Right lobe of liver (tissue), 6 donors: ENCODE data around the gene DNAH14. TPM values are rescaled to one million over a fixed set of nuclear protein-coding genes. Genes with fewer than 3 reads are reported as not detected.

ENCODE experiments used
- ATAC-seq, 4 donors: fragments of 200-7000 bp; cut with Tn5 transposase; one replicate each; pipeline ENCODE4 v1.9.1; 2020; ENCODE audit warnings: mild to moderate bottlenecking in 4 of 4, moderate library complexity in 4 of 4
- DNase-seq, 3 donors: peaks; one replicate each; pipeline ENCODE4 v3.0.0-alpha.2; 2020
- H3K27ac ChIP-seq, 3 donors: fragments of 200-600 bp; one replicate each; pipeline ENCODE4 v1.8.0; 2022
- H3K27me3 ChIP-seq, 2 donors: fragments of 200-600 bp; one replicate each; pipeline ENCODE4 v1.8.0; 2022
- H3K36me3 ChIP-seq, 4 donors: fragments of 200-600 bp; sonication (generic) in 1 of 4; one replicate each; pipeline versions ENCODE4 v1.5.1 to v1.8.0; 2017 to 2022; ENCODE audit warnings: control low read depth in 1 of 4
- H3K4me1 ChIP-seq, 4 donors: fragments of 200-600 bp; sonication (generic) in 1 of 4; one replicate each; pipeline versions ENCODE4 v1.5.1 to v1.8.0; 2017 to 2022; ENCODE audit warnings: control low read depth in 1 of 4
- H3K4me3 ChIP-seq, 3 donors: fragments of 200-600 bp; one replicate each; pipeline ENCODE4 v1.8.0; 2022
- H3K9me3 ChIP-seq, 4 donors: fragments of 200-600 bp; sonication (generic) in 1 of 4; one replicate each; pipeline versions ENCODE4 v1.5.1 to v1.8.0; 2017 to 2022; ENCODE audit warnings: control low read depth in 1 of 4
- CTCF ChIP-seq, 4 donors: fragments of 200-600 bp in 3 of 4; fragments of 450-650 bp in 1 of 4; IDR thresholded peaks; one replicate each; pipeline versions ENCODE4 v1.5.1 to v1.8.0; 2016 to 2022; ENCODE audit warnings: antibody characterized with exemption in 4 of 4, mild to moderate bottlenecking in 2 of 4
- POLR2A ChIP-seq: fragments of 450-650 bp; IDR thresholded peaks from one replicate; pipeline ENCODE4 v1.6.1; 2017; ENCODE audit warnings: antibody characterized with exemption, mild to moderate bottlenecking
- WGBS: methylation state at CpG from one replicate; pipeline ENCODE4 v1.1.6; 2018; ENCODE audit warnings: low coverage, low lambda C conversion rate; ENCODE audit not compliant: insufficient coverage; ENCODE audit errors: missing lambda C conversion rate; 5-methylcytosine and 5-hydroxymethylcytosine counted together
- intact Hi-C, 2 donors: fragments of 100-400 bp; cut with DNase I; formaldehyde crosslinking; loops; one replicate each; pipeline versions ENCODE4 v1.11.2 to v1.14.1; 2022
- total RNA-seq, 6 experiments: library from RNA; depleted of rRNA in 2 of 6; stranded (reverse); fragments of >200 nt in 2 of 6; fragmentation: NEBNext Ultra II Directional in 3 of 6; extraction: Animal tissue kit (Norgen Biotek cat#: 25700) in 3 of 6; gene quantifications; one replicate each; pipeline versions ENCODE4 v1.1.0 to v1.2.4, GENCODE V29; 2016 to 2023
- donor health status: DM: no; HTN: yes; CAD: no.
- donor health status: DM: no; HTN: no; CAD: no.
- donor health status: DM: no; HTN: no; CAD: no.
- donor health status: DM: no; HTN: yes; CAD: no.
- donor health status: DM: no; HTN: yes; CAD: no.

The DNAH14 gene
- total RNA-seq, 6 experiments from 2014 or later: 8.0 to 17.1 (median 9.7) TPM

GRCh38 chr1:225445639-225446594 lies 516.4 kb downstream of the DNAH14 start:
- ATAC-seq (no peak), DNase-seq (peak in 1 of 3 donors; percentile 39)
- intact Hi-C loops: no loop called here
- H3K4me3 ChIP-seq: no peak overlapping the region
- H3K4me1 ChIP-seq: peaks cover 0 to 50% (median 22%) of the 10 kb centered on the region in 4 donors
- no peaks in the 10 kb centered on the region for H3K9me3 ChIP-seq
- TF ChIP-seq POLR2A (no peak), CTCF (IDR thresholded peaks at IDR 0.05) (no peak)
- no peaks in the 10 kb centered on the region for H3K36me3 ChIP-seq
- peak overlapping the region; percentile 22 to 82 (median 70) for H3K27ac ChIP-seq
- no peaks in the 10 kb centered on the region for H3K27me3 ChIP-seq
- WGBS: 66% methylated on average over 6 of the region's 9 CpGs

- Histone ChIP-seq H3K4me1 (peaks cover 0 to 43% (median 20%) of the 10 kb centered on the region in 4 donors), H3K27ac (peak overlapping the region; percentile 37 to 82 (median 47)), H3K27me3 (no peaks in the 10 kb centered on the region), H3K36me3 (no peaks in the 10 kb centered on the region), H3K4me3 (no peak overlapping the region), H3K9me3 (no peaks in the 10 kb centered on the region)
- intact Hi-C loops: no loop called here
- WGBS: 40% methylated on average over 1 of the region's 7 CpGs
- DNase-seq (peak in 1 of 3 donors; percentile 42), ATAC-seq (no peak)
- TF ChIP-seq POLR2A (no peak), CTCF (IDR thresholded peaks at IDR 0.05) (no peak)
Observed at GRCh38 chr1:225446595-225446960, 517.1 kb downstream of the DNAH14 start.

- WGBS: 83% methylated on average over 4 of the region's 9 CpGs
- ATAC-seq: no peak
- no peak for TF ChIP-seq CTCF (IDR thresholded peaks at IDR 0.05)
- no peak for TF ChIP-seq POLR2A
- H3K4me3 ChIP-seq: no peak overlapping the region
- H3K36me3 ChIP-seq: no peaks in the 10 kb centered on the region
- DNase-seq: peak in 1 of 3 donors; percentile 41
- intact Hi-C loops: no loop called here
- H3K9me3 ChIP-seq: no peaks in the 10 kb centered on the region
- H3K27me3 ChIP-seq: no peaks in the 10 kb centered on the region
- H3K4me1 ChIP-seq: peaks cover 0 to 39% (median 18%) of the 10 kb centered on the region in 4 donors
- peak overlapping the region; percentile 31 to 82 (median 37) for H3K27ac ChIP-seq
Observed at GRCh38 chr1:225446981-225447615, 517.6 kb downstream of the DNAH14 start.

- DNase-seq (peak in 1 of 3 donors; percentile 49), ATAC-seq (peak in 2 of 4 donors; percentile 3 to 40)
- peak overlapping the region in 2 of 3 donors; percentile 37 to 82 for H3K27ac ChIP-seq
- H3K27me3 ChIP-seq: no peaks in the 10 kb centered on the region
- intact Hi-C loops: no loop called here
- H3K4me1 ChIP-seq: peaks cover 0 to 35% (median 16%) of the 10 kb centered on the region in 4 donors
- no peaks in the 10 kb centered on the region for H3K9me3 ChIP-seq
- TF ChIP-seq POLR2A: no peak
- TF ChIP-seq CTCF (IDR thresholded peaks at IDR 0.05): no peak
- no peaks in the 10 kb centered on the region for H3K36me3 ChIP-seq
- WGBS: 56% methylated on average over 3 of the region's 8 CpGs
- no peak overlapping the region for H3K4me3 ChIP-seq
Observed at GRCh38 chr1:225447650-225448089, 518.2 kb downstream of the DNAH14 start.
